Dermis lymphatic vessel endothelial cell (primary cell): ENCODE measurements around the gene NT5DC1. TPM values are rescaled to one million over a fixed set of nuclear protein-coding genes. Genes with fewer than 3 reads are reported as not detected.

Source experiments
- total RNA-seq: library from RNA; depleted of rRNA; stranded (reverse); fragments of >200 nt; gene quantifications from 2 replicates; pipeline ENCODE4 v1.2.1, GENCODE V29; 2014

Gene NT5DC1
- 3.9 and 5.7 TPM in 2 replicates for total RNA-seq

DNA sequence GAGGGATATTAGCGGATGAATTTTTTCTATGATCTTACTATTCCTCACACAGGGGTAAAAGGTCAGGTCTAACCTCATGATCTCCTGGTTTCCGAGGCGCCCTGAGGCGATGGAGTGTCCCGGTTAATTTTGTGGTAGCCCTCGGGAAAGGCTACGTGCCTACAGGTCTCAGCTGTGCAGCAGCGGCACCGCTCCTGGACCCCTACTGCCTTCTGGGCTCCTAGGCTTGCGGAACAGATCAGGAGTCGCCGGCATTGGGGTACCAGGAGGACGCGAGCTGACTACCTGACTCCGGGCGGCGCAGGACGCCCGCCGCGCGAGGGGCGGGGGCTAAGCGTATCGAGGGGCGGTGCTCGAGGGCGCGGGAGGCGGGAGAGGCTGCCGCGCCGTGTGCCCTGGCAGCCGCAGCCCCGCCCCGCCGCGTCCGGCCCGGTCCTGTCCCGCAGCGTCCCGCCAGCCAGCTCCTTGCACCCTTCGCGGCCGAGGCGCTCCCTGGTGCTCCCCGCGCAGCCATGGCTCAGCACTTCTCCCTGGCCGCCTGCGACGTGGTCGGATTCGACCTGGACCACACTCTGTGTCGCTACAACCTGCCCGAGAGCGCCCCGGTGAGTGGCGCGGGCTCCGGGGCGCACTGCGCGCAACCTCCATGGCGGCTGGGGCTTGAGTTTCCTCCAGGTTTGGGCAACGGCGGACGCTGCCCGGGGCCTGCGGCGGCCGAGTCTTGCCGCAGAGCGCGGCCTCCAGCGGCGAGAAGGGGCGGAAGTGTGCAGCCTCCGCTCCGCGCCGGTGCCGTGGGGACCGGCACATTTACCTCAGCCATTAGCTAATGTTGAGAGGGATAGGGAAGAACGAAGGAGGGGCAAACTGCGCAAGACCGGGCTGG lies at the start of gene NT5DC1:
TSS of gene NT5DC1 (plus strand) at position 435 of the 883 bp plus-strand sequence. CDS start at position 513, 78 bp downstream.

DNA sequence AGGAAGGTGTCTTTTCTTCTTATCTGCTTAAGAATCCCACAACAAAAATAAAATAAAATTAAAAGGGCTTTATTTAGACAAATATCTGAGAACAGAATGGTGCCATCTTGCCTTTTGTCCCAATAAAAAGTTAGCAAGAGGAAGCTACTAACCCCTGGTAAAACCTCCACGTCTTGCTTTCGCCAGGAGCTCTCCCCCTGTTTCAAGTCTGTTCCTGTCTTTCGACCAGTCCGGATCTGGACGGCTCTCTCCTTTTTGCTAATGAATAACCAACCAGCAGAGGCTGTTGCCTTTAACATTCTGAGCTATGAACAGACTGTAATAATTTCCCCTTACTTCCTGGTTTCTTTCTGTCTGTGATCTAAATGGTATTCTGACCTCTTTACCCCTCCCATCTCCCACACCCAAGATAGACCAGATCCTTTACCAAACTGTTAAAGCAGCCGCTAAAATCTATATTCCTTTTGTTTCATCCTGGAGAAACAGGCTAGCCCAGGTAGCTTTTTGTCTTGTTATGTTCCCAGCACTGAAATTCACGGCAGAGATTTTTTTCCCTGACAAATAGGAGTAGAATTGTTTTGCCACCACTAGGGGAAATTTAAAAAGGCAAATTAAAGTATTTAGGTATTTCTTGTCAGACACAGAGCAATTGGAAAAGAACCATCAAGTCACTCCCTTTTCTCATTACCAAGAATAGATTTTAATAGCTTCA lies 39.9 kb upstream of the NT5DC1 start, which contains the start of gene FRK:
TSS of gene FRK (minus strand) at position 320 of the 712 bp plus-strand sequence. CDS start 580 bp downstream, outside the sequence.

DNA sequence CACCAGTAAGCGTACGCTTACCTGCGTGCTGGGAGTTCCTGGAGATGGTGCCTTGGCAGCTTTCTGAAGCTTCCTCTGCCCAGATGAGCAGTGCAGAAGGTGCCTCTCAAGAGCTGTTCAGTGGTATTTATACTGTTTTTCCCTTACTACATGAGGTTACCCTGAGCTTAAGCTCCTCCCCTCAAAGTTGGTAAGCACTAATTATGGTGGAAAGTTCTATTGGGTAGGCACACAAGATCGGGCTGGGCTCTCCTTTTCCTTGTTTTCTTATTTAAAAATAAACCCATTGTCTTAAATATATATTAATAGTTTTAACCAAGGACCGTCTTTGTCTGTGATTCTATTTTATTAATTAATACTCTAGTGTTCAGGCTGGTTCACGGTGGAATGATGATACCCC lies 25.4 kb downstream of the NT5DC1 start, which contains the start of gene COL10A1:
TSS of gene COL10A1 (minus strand) at position 101 of the 400 bp plus-strand sequence. CDS start 640 bp downstream, outside the sequence.

DNA sequence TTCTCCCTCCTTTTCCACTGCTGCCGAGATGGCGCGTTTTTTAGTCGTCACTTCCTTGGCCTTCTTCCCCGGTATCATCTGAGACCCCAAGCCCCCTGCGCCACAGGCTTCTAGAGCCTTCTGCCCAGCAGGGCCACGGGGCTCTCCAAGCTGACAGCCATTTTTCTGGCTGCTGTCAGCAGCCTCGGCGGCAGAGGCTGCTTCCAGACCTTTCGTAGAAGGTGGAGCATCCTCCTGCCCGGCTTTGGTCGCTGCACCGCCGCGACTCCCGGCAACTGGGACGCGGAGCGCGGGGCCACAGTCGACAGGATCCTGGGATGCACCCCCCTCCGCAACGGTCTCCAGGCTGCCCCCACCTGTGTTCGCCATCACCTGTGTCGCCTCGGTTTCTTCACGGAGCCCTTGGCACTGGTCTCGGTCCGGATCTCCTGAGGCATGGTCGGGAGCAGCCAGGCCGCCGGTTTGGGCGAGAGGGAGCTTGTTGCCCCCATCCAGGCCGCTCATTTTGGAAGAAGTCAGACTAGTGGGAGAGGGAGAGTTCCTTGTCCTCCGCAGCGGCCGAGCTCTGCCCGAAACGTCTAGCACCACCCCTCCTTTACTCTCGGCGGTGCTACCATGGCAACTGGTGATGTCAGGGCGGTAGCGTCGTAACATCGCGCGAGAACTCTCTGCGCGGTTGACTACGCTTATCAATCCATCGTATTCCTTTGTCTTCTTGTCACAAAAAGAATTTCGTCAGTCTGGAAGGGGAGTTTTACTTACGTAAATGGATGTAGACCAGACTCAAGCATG lies 153.0 kb downstream of the NT5DC1 start, which contains the start of gene TSPYL4:
TSS of gene TSPYL4 (minus strand) at position 571 of the 792 bp plus-strand sequence. CDS start at position 504, 67 bp downstream.

DNA sequence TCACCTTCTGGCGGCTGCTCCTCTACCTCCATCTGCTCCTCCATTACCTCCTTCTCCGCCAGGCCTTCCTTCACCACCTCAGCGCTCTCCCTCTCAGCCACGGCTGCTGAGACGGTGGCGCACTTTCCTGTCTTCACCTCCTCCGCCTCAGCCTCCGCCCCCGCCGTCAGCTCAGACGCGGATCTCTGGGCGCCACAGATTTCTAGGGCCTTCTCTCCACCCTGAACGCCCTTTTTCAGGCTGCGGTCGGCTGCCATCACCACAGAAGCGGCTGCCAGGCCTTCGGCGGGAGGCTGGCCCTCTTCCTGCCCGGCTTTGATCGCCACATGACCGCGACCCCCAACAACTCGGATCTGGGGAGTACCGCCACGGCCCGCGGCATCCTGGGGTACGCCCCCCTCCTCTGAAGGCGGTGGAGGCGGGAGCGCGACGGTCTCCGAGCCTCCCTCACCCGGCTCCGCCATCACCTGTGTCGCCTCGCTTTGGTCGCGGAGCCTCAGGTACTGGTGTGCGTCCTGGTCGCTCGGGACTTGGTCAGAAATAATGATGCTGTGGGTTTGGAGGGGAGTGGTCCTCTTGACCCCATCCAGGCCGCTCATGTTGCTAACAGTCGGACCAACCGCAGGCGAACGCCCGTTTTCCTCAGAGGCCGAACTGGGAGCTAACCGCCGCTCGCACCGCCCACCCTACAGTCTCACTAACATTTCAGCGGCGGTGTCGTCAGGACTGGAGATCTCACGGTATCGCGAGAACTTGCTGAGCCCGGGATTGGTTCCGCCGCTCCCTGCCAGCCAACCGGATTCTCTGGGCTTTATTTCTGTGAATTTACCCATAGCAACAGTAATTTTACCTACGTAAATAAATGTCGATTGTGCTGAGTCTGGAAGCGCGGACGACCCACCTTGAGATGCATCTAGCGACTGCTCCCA lies 178.8 kb downstream of the NT5DC1 start, which contains the start of gene TSPYL1:
TSS of gene TSPYL1 (minus strand) at position 699 of the 929 bp plus-strand sequence. CDS start at position 599, 100 bp downstream.

Other genes with a start within 250 kb of the NT5DC1 start
- gene FRK, start 40.0 kb upstream of the NT5DC1 start, total RNA-seq: 0.11 and 0.26 TPM in 2 replicates
- not detected in 2 replicates for gene COL10A1, start 25.3 kb downstream of the NT5DC1 start, total RNA-seq
- gene TSPYL4, start 153.2 kb downstream of the NT5DC1 start, total RNA-seq: 7.6 TPM in 2 replicates
- gene TSPYL1, start 179.1 kb downstream of the NT5DC1 start, total RNA-seq: 65.9 and 78.5 TPM in 2 replicates